GM18517 (cell line): ENCODE results near the gene ERC2.

Experiments used
- ATAC-seq: cut with Tn5 transposase; IDR thresholded peaks from one replicate; pipeline ENCODE4 v1.9.1; 2021; ENCODE audit warnings: mild to moderate bottlenecking, moderate library complexity; ENCODE audit not compliant: unreplicated experiment

Gene ERC2

DNA sequence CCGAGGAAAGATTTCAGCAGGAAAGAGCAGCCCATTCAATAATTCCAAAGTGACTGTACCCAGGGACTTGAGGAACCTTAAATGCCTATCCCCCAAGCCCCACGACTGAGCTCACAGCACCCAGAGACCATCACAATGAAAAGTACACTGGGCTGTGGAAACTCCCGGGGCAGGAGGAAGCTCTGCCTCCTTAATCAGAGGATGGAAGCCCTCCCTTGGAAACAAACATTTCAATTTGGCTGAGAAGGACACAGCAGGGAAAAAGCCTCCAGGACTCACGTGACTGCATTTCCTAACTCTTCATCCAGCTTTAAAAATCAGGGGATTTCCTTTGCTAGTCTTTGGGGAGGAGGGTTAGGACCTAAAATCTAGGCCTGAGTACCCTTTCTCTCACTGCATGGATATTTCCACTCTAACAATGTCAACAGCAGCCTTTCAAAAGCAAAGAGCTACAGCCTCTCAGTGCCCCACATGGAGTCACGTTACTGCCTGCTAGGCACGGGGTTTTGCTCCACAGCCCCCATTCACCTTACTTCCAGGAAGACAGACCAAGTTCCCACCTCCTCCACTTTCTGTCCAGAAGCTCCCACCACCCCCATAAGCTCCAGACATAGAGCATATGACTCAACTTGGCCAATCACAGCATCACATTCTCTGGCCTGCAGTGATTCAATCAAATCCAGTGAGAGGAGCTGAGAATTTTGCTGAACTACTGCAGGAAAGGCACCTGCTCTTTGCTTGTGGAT lies 912.2 kb downstream of the ERC2 start:
- no peak for ATAC-seq

DNA sequence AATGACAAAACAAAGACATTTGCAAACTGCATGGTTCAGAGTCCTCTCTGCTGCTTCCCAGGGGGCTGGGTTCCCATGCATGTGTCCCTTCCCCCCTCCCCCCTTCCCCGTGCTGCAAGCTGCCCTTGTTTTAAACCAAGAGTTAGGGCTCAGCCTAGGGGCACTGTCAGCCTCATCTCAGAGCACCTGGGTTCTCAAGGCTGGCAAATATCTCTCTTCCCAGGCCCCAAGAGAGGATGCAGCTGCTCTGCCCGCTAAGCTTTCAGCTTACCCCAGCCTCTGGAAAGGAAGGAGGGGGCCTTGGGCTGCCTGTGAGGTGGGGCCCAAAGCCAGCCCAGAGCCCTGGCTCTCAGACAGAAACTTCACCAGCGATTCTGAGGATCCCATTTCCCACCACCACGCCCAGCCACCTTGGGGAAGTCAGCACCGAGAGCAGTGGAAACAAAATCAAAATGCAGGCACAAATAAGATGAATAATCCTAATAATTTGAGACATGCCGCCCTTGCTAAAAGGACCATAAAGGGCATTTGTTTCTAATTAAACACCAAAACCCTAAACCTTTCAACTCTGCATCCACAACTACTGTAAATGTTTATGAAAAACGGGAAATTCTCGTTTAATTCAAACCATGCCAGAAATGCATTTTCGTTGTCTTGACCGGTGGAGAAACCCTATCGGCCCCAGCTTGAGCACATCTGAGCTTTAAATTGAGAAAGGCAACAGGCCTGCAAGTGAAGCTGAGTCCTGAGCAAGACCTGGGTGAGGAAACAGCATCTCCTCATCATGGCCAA lies 913.4 kb downstream of the ERC2 start:
- no peak for ATAC-seq

DNA sequence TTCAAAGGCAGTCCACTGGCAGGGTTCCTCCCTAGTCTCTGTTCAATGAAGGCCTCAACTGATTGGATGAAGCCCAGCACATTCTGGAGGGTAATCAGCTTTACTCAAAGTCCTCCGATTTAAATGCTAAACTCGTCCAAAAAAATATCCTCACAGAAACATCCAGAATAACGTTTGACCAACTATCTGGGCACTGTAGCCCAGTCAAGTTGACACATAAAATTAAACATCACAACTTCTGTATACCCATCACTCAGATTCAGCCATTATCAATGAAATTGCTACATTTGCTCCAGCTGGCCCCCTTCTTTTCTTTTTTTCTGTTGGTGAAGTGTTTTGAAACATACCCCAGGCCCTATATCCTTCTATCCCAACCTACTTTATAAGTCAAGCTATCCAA lies 916.6 kb downstream of the ERC2 start:
- ATAC-seq: no peak

DNA sequence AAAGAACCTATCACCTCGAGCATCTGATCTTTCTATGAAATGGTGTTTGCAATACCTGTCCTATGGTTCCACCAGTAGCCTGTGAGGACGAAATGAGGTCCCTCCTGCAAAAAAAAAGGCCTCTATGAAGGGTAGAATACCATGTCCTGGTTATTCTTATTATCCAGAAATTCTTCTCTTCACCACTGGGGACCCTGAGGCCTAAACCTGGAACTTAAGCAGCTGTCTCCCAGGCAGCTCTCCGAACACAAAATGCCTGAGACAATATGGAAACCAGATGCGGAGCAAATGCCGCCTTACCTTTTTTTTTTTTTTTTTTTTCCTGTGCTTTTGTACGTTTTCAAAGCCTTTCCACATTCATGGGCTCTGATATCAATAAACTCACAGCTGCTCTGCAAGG lies 919.1 kb downstream of the ERC2 start:
- no peak for ATAC-seq

DNA sequence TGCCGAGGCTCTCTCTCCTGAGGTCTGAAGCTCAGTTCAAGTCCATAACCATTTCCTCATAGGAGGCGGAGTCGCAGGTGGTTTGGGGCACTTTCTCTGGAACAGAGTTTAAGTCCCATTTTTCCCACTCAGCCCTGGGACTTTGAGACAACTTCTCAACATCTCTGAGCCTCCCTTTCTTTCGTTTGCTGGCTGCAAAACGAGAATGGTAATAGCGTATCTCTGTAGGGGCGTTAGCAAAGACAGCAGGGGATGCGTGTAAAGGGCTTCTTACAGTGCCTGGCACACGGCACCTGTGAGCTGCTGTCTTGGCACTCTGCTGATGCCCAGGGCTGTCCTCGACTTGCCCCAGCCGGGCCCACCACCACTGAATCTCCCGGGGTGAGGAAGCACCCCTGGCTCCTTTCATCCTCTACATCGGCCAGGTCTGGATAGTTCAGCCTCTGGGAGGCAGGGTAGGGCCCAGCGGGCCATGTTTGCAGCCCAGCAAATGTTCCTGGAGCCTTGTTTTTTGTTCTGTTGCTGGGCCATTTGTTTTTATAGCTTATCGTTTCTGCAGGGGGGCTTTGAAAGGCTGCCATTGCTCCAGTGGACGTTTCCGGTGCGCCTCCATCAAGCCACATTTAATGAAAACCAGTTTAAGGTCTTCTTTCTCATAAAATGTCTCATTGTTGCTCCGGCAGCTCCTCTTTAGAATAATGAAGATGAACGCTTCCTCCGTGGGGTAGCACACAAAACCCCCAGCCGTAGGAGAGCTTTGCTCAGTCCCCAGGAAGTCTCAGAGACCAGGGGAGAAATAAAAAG lies 921.2 kb downstream of the ERC2 start:
- no peak for ATAC-seq

DNA sequence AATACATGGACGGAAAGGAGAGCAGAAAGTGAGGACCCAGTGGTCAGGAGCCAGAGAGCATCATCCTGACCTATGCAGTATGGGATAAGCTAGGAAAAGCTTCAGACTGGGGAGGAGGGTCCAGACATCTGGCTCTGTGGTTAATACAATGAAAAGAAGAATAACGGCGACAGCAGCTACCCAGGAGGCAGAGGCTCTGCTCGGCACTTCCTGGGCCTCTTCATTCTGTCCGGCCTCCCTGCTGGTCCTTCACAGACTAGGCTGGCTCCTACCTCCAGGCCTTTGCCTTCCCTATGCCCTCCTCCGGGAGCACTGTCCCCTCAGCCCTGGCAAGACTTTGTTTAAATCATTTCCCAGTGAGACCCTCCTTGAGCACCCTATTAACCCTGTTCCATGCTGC lies 922.3 kb downstream of the ERC2 start:
- ATAC-seq: no peak

DNA sequence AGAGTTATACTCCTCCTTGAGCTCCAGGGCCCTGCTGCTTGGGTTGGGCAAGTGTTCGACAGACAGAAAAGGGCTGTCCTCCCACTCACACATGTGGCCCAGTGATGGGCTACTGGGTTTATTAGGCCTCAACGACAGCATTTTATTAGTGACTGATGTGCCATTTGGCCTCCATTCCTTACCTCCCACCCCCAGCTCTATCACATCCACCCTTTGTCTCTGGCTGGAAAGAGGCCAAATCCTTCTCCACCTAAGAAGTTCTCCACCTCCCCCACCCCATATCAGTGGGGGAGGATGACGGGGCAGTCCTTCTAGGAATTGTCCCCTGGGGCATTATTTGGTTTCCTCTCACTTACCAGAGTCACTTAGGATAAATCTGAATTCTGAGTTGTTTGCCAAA lies 924.0 kb downstream of the ERC2 start:
- ATAC-seq: no peak

DNA sequence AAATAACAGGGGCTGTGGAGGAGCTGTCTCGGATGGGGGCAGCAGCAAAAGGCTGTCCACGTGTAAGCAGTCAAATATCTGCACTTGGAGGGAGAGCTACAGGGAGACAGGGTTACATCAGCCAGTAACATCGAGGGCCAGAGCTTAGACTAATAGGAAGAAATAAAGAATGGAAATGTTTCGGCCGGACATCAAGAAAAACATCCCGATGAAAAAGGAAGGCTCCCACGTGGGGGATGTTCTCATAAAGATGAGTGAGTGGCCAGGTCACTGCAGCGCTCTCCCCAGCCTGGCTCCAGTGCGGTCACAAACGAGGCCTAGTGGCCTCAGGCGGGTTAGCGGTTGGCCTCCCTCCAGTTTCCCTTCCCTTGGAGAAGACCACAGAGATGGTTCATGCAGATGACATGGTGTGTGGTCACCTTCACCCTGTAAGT lies 925.1 kb downstream of the ERC2 start:
- no peak for ATAC-seq

DNA sequence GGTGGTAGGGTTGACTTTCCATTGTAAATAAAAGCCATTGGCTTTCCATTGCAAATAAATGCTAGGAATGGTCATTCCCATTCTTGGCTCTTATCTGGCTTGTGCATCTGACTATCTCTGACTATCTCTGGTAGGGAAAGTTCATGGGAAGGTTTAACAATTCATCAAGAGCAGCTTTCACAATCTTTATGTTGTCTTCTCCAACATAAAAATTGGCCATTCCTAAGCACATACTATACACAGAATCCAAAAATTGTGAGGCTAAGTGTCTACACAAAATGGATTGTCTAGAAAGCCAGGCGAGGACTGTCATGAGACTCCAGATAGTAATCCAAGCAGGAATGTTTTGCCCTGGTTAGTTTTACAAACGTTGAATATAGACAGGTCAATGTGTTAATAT lies 926.8 kb downstream of the ERC2 start:
- no peak for ATAC-seq

DNA sequence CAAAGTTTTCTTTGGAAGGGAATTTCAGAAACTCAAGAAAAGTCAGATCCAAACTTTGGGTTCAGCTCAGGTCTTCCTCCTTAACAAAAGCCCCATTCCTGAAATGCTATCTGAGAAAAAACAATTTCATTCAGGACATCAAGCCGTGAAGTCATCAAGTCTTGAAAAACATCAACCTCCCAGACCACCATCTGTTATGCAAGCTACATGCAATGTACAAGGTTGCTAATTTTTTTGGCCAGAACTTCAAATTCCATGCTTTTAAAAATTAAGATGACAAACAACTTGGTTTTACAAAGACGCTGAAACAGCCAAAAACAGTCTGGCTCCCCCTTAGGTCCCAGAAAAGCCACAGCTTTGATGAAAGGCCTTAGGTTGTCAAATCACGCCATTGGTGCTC lies 927.3 kb downstream of the ERC2 start:
- no peak for ATAC-seq

DNA sequence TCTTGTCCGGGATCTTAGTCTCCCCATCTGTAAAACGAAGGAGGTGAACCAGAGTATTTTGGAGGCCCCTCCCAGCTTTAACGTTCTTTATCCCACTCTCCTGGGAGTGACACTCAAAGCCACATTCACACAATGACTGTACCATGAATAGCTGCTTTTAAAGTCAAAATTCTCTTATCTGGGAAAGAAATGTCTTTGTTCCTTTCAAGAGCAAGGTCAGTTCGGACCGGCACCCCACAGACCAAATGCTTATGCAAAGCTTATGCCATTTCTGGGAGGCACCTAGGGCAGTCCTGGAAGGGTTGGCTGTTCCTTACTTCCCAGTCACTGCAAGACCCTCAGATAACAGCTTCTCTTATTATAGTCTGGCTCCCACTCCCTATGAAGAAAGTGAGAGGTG lies 927.7 kb downstream of the ERC2 start:
- no peak for ATAC-seq

DNA sequence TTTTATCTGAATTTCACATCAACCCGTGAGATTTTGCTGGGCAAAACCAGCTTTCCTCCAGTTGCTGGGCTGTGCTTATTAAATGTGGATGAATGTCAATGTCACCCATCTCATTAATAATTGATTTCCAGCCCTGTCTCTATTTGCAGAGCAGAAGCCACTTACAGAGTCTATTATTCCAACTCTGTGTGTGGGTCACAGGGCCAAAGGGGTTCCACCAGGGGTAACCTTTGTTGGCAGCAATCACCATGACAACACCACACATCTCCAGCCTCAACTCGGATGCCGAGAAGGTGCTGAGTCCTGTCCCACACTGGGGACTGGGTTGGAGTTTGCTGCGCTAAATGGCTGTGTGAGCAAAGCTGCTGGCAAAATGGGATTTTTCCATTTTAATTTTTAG lies 930.1 kb downstream of the ERC2 start:
- ATAC-seq: no peak

DNA sequence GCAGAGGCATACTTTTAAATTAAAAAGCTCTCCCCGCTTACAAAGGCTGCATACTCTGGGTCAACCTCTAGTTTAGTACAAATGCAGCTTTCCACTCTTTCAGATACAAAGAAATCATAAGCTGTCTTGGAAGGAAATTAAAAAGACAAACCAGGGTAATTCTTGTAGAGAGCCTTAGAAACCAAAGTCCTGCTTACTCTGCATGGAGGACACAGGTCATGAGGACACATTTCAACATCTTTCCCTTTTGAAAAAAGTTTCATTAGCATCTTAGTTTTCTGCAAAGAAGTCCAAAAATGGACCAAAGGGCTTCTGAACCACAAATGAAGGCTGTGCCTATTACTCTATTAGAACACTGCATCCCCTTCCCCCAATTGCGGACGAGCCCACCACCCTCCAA lies 930.7 kb downstream of the ERC2 start:
- ATAC-seq: no peak

DNA sequence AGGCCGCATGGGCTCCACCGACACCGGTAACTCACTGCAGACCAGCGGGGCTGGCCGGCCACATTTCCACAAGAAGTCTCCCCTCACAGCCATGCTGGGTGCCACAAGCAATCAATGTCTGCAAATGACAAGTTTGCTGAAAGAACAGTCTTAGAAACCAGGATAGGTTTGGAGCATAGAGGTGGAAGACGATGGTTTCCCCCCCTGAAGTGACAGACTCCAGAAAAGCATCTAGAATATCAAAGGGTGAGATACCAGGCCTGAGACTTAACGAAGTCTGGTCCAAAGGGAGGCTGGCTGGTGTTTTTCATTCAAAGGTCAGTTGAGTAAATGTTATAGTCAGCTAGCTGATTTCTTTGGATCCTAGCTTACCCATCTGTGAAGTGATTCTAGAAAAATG lies 931.1 kb downstream of the ERC2 start:
- ATAC-seq: no peak

DNA sequence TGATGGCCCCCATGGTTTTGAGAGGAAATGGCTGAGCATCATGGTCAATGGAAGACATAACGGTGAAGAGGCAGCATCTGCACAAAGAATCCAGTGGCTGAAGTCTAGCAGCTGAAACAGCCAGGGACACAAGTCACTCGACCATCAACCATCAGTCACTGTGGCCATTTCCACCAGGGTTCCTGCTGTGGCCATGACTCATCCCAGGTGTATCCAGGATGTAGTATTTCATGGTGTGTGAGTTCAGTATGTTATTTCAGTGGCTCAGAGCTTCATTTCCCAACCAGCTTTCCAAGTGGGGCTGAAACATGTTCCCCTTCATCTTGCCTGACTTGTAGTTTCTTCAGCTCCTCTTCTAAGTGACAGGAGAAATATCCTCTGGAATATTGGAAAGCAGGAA lies 933.4 kb downstream of the ERC2 start:
- no peak for ATAC-seq

DNA sequence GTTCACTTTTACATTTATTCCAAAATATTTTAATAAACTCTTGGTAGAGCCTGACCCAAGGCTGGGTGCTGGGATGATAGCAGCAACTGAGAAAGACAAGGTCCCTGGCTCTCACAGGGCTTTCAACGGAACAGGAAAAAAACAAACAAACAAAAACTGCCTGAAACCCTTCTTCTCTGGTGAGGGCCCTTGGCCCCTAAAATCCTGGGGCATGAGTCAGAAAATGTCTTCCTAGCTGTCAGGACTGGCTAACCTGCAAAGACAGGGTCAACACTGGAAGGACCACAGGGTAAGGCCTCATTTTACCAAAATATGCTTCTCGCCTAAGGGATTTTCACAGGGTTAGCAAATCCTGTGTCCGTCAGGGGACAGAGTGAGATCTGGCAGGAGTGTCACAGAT lies 935.5 kb downstream of the ERC2 start:
- no peak for ATAC-seq

DNA sequence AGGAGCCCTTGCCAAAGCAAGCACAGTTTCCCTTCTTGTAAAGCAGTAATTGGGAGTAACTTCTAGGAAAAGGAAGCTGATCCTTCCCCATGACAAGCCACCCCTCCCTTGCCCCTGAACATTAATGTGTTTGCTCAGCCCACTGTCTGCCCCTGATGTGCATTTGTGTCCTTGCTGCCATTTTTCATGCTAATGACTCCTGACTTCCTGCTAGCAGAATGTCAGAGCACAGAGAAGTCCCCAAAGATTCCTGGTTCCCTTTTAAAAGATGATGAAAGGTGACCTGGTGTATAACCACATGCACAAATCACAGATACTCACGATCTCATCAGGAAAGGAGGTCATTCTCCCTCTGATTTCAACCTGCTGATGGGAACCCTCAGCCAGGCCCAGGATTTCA lies 936.9 kb downstream of the ERC2 start:
- ATAC-seq: no peak

DNA sequence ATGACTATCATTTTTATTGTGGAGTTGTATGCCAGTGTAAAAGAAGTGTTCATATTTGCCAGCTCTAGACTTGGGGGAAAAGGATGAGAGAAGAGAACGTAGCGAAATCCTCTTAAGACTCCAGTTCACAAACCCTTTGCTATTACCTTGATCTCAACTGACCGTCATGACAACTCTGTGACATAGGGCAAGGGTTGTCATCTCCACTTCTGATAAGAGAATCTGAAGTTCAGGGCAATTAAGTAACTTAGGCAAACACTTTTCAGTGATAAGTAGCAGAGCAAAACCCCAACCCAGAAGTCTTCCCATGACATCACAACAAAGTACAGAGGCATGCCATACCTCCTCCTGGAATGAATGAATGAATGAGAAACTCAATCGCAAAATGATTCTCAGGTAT lies 940.9 kb downstream of the ERC2 start:
- no peak for ATAC-seq

DNA sequence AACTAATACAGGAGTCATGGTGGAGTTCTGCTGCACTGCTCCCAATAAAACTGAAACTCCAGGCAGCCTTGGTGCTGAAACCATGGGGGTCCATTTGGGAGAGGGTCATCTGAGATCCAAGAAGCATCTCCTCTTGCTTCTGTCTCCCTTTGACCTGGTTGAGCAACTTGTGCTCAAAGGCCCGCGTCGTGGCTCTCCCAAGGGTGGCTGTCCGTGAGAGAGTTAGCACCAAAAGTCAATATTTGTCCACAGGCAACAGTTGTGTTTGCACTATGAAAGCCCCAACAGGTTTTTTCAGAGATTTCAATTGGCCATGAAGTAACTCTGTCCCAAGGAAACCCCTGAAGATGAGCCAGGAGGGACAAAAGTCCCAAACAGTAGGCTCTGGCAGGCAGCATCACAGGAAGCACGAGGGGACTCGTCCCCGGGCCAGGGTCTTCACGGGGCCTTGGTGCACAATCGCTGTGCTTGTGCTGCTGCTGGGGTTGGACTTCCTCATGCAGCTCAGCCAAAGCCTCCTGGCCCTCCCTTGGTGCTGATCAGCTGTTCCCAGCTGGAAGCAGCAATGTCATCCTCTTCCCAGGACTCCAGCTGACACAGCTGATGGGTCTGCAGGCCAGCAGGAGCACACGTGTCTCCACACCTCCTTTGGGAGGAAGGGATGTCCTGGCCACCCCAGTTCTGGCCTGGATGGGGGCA lies 941.8 kb downstream of the ERC2 start:
- no peak for ATAC-seq

DNA sequence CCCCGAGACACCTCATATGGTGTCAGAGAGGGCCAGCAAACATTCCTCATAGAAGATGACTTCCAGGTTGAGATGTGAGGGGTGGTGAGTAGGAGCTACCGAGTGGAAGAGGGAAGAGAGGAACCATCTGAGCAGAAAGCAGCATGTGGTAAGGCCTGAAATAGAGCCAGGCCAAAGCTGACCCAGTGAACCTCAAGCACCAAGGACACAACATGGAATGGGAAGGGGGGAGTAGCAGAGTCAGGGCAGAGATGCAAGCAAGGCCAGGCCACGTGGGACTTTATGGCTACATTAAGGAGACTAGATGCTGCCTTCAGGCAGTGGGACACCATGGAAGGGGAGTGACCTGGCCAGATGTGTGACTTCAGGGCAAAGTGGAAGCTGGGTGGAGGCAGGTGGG lies 942.8 kb downstream of the ERC2 start:
- no peak for ATAC-seq

DNA sequence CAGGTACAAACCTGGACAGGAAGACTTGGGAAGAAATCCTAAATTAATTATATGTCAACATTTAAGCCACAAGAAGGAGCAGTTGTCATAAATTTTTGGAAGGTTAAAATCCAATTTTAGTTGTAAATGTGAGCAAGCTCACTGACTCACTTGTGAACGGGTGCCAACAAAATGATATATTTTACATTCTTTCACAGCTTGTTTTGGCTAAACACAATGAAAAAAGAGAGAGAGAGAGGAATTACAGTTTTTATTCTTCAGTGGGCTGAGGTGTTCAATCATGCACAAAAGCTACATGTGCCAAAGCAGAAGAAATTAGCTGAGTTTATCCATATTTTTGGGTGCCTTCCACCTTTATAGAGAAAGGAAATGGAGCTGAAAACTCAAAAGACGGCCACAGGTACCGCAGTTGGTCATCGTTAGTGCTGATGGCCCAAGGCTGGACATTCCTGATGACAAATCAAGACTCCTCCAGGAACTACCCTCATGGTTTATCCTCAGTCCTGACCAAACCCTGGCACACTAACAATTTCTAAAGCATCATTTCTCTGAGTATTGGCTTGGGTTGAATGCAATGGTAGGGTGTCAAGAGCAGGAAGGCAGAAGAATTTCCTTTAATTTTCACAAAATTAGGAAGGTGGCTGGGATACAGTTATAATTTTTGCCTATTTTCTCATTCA lies 943.6 kb downstream of the ERC2 start:
- ATAC-seq: no peak
